GM18517 (cell line): ENCODE measurements around the gene HOMER1.

Experiments used
- ATAC-seq: cut with Tn5 transposase; IDR thresholded peaks from one replicate; pipeline ENCODE4 v1.9.1; 2021; ENCODE audit warnings: mild to moderate bottlenecking, moderate library complexity; ENCODE audit not compliant: unreplicated experiment

The HOMER1 gene

DNA sequence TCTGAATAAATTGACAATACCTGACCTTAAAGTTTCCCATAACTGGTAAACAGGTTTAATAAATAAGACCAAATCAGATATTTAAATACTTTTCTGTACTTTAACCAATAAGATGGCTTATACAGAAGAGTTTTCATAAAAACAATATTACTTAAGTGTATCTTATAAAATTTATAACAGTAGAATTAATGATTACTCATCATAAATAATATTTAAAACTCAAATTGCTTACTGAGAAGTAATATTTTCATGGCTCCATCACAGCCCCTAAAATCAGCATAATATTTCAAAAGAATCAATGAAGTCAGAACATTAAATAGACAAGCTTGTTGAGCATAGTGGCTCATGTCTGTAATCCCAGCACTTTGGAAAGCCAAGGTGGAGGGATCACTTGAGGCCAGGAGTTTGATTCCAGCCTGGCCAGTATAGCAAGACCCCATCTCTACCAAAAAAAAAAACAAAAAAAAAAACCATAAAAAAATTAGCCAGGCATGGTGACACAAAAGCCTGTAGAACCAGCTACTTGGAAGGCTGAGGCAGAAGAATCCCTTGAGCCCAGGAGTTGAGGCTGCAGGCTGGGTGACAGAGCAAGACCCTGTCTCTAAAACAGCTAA, 23.5 kb downstream of the HOMER1 start:
- ATAC-seq, result no peak

DNA sequence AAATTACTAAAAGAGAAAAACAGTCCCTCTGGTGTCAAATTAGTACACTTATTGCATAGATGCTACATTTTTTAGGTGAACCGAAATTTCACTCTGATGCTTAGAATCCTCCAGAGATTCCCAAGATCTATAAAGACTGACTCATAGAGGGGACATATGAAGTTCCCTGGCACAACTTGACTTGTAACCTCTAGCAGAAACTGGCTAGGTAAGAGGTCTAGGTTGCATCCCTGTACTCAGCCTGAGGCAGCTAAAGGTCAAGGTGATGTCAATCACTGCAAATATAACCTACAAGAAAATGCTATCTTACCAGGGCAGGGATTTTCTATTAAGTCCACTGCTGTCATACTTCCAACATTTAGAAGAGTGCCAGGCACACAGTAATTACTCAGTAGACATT, 24.2 kb downstream of the HOMER1 start:
- ATAC-seq, result no peak

DNA sequence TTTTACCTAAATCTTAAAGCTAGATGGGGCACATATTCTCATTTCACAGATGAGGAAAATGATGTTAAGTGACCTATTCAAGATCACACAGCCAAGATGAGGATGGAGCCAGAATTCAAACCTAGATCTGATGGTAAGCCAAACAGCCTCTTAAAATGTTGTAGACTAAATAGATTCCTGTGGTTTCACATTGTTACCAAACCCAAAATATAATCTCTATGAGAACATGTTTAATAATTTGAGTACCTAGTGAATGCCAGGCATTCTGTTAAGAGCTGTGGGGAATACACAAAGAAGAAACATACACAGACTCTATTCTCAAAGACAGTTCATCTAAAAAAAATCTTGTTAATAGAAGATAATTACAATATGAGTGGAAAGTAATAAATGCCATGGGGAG, 25.2 kb downstream of the HOMER1 start:
- no peak for ATAC-seq

DNA sequence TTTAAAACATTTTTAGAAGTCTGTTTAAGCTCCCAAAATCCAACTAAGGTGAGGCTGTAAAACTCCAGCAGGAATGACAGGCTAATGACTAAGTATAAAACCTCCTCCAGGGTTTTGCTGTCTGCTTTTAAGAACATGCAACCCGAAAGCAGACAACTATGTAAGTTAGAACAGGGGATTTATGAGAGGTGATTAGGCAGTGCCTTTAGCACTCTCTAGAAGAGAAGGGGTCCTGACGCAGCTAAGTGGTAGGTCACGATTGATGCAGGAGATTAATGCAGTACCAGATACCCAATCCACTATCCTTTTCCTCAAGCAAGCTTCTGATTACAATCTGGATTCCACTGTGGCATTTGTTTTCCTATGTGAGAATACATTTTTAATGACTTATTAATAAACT, 25.9 kb downstream of the HOMER1 start:
- ATAC-seq, result no peak

DNA sequence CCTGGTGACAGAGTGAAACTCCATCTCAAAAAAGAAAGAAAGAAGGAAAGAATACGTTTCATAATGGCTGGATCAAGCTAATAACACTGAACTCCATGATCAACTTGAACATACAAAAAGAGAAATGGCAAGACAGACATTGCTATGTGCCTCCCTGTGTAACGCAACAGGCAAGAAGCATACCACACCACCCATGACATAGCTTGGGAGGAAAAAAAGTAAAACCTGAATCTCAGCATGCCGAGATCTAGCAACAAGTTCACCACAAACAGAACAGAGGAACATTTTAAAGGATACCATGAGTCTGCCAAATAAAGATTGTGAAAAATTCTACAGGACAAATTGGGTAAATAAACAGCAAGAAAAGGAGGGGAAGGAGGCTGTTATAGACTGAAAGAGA, 26.7 kb downstream of the HOMER1 start:
- no peak for ATAC-seq

DNA sequence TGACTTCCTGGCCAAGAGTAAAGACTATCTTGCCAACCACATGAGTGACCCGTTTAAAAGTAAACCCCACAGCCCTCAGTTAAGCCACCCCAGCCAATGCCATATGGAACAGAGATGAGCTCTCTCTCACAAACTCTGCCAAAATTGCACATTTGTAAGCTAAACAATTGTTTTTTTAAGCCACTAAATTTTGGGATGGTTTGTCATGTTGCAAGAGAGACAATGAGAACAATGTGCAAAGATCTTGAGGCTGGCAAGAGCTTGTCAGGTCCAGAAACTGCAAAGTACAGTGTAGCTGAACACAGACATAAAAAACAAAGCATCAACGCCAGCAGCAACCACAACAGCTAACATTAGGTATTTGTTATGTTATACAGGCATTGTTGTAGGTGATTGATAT, 27.8 kb downstream of the HOMER1 start:
- ATAC-seq, result no peak

DNA sequence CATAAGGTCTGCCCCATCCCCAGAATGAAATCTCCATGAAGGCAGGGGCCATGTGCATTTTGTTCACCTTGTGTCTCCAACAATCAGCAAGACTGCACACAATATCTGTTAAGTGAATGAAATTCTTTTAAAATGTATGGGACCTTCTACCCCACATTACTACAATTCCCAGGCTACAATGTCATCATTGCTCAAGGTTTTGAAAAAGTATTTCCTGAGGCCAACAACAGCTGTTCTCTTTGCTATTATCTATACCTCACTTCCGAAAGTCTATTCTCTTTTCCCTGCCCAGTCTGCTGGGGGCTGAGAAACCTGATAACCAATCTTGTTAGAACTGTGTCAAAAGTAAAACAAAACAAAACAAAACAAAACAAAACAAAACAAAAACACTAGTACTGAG, 29.2 kb downstream of the HOMER1 start:
- no peak for ATAC-seq

DNA sequence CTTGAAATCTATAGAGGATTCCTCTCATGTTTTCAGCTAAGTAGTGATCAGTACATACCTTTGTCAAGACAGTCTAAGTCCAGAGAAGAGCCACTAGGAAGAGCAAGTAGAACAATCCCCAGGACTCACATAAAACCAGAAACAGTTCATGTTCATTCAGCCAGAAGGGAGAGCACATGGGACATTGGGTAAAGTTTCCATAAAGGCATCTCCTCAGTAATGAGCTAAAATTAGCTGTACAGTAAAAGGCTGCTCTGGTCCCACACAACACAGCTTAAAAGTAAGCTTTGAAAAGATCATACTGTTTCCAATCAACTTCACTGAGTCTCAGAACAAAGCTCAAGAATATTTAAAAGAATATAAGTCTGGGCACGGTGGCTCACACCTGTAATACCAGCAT, 32.4 kb downstream of the HOMER1 start:
- ATAC-seq, result no peak

DNA sequence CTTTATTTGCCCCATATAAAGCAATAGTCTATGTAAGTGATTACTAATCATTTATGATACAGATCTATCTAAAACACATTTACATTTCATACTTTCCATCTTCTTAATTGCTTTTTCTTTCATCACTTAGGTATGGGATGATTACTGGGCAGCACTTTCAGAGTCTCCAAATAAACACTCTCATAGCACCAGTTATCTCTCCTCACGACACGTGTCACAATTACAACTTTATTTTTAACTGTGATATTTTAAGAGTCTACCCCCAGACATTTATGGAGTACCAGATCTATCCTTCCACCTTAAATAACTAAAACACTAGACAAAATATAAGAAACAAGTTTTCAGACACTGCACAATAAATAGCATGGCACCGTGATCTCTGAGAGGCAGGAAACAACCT, 32.9 kb downstream of the HOMER1 start:
- no peak for ATAC-seq

DNA sequence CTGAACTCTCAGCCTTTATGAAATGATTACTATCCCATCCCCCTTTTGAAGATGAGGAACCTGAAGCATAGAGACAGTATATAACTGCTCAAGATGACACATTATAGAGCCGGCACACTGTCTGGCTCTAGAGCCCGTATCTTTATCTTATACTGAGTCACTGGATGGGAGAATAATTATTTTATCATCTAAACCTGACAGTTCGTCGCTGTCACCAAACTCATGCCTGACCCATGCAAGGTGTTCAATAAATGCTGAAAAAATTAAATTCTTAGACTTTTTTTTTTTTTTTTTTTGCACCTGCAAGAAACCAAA, 38.8 kb downstream of the HOMER1 start:
- ATAC-seq, result no peak

DNA sequence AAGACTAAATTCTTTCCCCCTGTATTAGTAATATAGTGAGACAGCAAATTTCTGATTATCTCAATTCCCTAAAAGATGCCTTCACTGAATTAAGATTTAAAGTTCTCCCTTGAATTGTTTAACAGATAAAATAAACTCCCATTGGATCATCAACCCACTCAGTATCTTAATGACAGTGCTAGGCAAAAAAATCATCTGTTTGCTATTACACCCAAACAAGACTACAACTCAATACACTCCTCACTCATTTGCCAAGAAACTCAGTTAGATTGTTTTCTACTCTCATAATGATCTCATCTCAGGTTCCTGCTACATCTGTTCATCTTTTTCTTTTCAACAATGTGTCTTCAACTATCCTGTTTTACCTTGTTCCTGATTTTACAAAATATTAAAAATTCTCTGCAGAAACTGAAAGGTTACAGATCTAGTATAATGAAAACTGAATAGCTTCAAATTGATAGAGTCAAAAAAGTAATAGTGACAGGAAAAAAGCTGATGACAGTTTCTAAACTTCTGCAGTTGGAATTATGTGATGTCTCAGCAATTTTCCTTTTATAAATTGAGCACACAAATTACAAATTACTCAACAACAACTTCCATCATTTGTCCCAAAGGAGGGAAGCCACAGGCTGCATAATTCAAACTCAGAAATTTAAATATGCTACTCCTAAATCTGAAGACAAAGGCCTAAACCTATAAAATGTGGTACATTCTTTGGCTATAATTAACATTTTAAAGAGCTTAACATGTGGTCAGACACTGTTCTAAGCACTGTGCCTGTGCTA, 39.4 kb downstream of the HOMER1 start:
- ATAC-seq, result no peak

DNA sequence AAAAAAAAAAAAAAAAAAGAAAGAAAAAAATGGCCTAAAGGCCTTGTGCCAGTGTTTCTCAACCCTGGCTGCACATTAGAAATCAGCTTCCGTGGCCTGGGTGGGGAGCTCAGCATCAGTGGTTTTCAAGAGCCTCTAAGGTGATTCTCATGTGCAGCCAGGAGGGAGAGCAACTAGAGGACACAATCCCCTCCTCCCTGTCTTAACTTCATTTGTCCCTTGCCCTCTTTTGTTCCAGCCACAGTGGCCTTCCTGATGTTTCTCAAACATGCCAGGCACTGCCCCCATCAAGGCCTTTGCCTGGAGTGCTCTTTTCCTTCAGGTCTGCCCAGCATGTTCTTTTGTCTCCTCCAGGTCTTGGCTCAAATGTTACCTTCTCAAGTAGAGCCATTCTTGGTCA, 42.4 kb downstream of the HOMER1 start:
- no peak for ATAC-seq

DNA sequence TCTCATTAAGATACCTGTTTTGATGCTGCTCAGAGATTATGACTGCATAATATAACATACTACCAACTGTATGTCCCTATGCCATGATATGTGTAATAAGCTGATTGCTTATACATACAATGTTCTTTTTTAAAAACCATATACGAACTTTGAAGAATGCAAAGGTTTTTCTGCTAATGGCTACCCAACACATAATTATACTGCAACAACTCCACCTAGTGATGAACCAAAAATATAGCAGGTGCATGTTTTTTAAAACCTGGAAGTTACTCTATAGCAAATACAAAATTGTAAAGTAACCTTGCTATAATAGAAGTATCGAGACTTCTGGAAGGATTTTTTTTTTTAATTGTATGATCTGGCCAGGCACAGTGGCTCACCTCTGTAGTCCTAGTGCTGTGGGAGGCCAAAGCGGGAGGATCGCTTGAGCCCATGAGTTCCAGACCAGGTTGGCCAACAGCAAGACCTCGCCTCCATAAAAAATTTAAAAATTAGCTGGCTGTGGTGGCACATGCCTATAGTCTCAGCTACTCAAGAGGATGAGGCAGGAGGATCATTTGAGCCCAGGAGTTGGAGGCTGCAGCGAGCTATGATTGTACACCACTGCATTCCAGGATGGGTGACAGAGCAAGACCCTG, 49.1 kb downstream of the HOMER1 start:
- ATAC-seq, result no peak

DNA sequence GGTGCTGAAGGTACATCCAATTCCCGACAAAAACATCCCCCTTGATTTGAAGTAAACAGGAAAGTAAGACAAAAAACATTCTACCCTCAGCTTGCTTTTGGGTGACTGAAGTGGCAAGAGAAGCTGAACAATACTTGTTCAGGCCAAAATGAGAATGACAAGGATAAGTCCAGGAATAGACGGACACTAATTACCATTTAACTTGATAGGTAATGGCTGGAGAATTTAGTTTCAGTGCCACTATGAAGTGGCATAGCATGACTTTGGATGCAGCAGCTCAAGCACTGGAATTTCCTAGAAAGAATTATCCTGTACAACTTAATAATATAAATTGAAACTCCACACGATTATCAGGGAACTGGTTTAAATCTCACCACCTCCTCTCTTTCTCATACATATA, 49.7 kb downstream of the HOMER1 start:
- ATAC-seq, result no peak

DNA sequence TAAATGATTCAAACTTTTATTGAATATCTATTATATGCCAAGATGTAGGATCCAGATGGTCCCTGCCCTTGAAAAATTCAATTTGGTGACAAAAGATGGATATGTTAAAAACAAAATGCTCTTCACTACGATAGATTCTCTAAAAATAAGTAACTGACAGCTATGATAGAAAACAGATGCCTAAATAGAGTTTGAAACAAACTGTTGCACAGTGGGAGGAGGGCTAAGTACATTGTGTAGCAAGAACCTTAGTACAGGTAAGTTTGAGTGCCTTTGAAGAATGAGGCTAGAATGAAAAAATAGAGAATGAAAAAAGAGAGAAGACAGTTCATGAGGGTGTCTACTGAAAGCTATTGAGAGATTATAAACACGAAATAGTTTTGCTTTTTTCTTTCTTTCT, 54.3 kb downstream of the HOMER1 start:
- no peak for ATAC-seq

DNA sequence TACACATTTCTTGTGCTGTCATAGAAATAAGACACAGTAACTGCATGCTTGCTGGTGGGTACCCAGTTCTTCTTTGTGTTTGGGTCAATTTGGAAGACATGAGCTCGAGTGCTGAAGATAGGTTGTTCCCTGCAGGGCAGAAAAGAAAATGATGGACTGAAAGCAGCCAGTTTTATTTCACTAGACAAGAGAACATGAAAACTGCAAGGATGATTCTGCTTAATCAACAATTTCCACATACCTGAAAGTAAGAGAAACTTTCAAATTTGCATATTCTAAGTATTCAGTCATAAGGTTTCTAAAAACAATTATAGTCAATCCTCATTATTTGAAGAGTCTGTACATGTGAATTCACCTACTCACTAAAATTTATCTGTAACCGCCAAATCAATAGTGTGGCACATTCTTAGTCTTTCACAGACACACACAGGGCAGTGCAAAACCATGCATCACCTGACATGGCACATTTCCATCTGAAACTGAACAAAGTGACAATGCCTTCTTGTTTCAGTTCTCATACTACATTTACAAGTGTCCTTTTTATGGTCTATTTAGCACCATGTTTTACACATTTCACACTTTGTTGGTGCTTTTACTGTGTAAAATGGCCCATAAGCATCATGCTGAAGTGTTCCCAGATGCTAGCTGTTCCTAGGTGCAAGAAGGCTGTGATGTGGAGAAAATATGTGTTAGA, 56.9 kb downstream of the HOMER1 start:
- peak; percentile 81 for ATAC-seq

DNA sequence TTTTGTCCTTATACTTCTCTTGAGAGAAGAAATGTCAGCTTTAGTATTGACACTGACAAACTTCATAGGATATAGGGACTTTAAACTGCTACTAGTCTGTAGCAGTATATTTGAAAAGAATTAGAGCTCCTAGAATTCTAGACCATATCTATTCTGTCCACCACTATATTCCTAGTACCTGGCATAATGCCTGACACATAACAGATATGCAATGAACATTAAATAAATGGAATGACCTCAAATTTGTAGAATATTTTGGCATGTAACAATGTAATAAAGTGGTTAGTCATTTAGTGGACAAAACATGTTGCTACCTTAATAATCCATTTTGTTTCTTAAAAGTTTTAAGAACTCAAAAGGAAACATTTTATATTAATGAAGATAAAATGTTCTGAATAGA, 57.5 kb downstream of the HOMER1 start:
- no peak for ATAC-seq

DNA sequence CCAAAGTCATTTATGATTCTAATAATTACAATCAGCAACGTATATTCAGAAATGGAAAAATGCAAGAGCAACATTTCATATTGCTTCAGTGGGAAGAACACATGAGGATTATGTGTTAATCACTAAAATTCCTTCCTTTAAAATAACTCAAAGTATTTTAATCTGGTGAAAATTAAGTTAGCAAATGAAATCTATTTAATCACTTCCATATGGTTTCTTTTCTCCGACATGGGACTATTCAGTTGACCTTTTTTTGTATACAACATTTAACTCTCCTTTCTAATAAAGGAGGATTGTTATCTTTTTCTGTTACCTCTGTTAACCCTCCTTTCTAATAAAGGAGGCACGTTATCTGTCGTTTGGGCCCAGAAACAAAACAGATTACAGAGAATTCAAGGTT, 59.9 kb downstream of the HOMER1 start:
- no peak for ATAC-seq

DNA sequence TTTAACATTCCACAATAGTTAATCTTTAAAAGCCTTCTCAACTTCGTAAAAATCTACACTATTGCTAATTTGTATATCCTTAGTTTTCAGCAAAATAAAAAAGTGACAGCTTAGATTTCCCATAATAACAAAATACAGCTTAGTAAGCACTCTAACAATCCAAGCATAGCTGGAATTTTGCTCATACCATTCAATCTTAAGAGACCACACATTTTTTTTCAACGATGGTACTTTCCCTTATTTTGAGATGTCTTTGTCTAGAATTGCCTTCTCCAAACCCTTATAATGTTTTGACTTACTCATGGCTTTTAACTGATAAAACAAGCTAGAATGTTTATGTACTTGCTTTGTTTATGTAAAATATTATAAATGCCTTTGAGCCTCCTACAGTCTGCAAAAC, 65.6 kb downstream of the HOMER1 start:
- no peak for ATAC-seq

DNA sequence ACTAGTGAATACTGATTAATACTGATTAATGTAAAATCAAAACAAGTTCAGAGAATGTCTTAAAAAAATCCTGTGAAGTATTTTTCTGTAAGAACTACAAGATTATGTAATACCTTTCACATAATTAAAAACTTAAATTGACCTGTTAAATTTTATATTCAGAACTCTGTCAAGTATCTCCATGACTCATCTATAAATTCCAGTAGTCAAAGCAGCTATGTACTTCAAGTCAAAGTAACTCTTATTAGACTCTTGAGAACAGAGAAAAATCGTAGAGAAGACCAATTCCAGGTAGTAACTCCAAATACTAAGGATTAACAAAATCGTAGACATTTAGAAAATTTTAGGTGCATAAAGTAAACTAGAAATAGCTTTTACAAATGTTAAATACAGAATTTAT, 77.1 kb downstream of the HOMER1 start:
- no peak for ATAC-seq

DNA sequence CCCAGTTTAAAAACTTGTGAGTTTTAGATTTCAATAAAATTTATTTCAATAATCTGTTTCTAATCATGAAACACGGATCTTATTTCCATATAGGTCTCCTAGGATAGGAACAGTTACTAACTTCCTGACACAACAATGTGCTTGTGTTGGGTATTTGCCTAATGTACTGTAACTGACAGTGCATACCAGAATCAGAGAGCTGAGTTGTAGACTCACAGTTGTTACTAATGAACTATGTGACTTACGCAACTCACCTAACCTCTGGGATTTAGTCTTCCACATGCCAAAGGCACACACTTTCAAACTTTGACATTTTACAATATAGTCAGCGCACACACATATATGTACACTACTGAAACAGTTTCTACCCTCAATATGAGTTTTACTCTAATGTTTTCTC, 77.7 kb downstream of the HOMER1 start:
- no peak for ATAC-seq

DNA sequence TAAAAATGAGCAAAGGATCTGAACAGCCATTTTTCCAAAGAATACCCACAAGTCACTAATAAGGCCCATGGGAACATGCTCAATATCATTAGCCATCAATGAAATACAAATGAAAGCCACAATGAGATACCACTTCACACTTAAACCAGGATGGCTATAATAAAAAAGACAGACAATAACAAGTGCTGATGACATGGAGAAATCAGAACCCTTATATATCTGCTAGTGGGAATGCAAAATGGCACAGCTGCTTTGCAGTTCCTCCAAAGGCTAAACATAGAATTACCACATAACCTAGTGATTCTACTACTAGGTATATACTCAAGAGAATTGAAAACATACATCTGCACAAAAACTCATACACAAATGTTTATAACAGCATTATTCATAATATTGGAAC, 83.7 kb downstream of the HOMER1 start:
- ATAC-seq, result no peak
